NB4 (cell line): ENCODE results near the gene MAN1A2.

Experiments
- CTCF ChIP-seq: IDR thresholded peaks from one replicate; pipeline ENCODE4 v1.5.1; 2012; ENCODE audit warnings: low read depth, low read length
- POLR2A ChIP-seq: IDR thresholded peaks from 2 replicates; pipeline ENCODE4 v1.6.1; 2011; ENCODE audit warnings: mild to moderate bottlenecking; ENCODE audit not compliant: insufficient read length; ENCODE audit errors: extremely low read depth

- no peak for TF ChIP-seq CTCF
- TF ChIP-seq POLR2A, result no peak
Observed at GRCh38 chr1:117561551-117561950, 194.3 kb downstream of the MAN1A2 start.
